ENCODE measurements around the gene WWC2. TPM values are rescaled to one million over a fixed set of nuclear protein-coding genes. Genes with fewer than 3 reads are reported as not detected.

WWC2 gene
- polyA plus RNA-seq, 2 of the 4 experiments (the other 2 are of a cell fraction), result 14.9 to 26.9 TPM

DNA sequence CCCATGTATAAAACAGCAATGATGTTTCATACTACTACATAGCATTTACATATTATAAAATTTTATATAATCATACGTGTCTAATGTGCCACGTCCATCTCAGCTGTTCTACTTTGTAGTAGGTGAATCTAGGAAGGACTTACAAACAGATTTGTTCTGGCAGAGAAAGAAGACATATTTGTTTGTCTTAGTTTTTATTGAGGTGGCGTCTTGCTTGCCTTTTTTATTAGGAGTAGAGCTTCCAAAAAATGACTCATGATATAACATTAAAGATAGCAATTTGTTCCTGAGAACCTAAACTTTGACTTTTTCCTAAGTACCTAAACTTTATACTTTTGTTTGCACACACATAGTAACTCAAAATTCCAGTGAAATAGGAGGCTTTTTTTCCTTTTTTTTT is 156.4 kb downstream of the WWC2 start:
- Histone ChIP-seq H3K9me3 (no peaks in the 10 kb centered on the region), H3K4me2 (no peak overlapping the region), H3K4me3 (no peak overlapping the region), H3K4me1 (peaks cover 12% of the 10 kb centered on the region; the same call in 2 of the 3 replicates), H3K27ac (no peak overlapping the region)
- POLR2A ChIA-PET, result no interaction called here
- no peak for ATAC-seq
- TF ChIP-seq KDM5A (IDR thresholded peaks at IDR 0.05), result no peak
- TF ChIP-seq GATA3 (IDR thresholded peaks at IDR 0.05; ENCODE audit: borderline replicate concordance), result no peak
- TF ChIP-seq ZFP36 (IDR thresholded peaks at IDR 0.05; ENCODE audit: borderline replicate concordance, partially characterized antibody), result no peak
- TF ChIP-seq ESRRA (IDR thresholded peaks at IDR 0.05; ENCODE audit: borderline replicate concordance, low read length), result no peak
- no peak for TF ChIP-seq FOSL2 (IDR thresholded peaks at IDR 0.05)
- TF ChIP-seq FOSL2 (CRISPR knock-in tag; IDR thresholded peaks at IDR 0.05), result no peak
- no peak for TF ChIP-seq CHD2 (IDR thresholded peaks at IDR 0.05; ENCODE audit: low read length, partially characterized antibody)
- TF ChIP-seq, protein P1, sequence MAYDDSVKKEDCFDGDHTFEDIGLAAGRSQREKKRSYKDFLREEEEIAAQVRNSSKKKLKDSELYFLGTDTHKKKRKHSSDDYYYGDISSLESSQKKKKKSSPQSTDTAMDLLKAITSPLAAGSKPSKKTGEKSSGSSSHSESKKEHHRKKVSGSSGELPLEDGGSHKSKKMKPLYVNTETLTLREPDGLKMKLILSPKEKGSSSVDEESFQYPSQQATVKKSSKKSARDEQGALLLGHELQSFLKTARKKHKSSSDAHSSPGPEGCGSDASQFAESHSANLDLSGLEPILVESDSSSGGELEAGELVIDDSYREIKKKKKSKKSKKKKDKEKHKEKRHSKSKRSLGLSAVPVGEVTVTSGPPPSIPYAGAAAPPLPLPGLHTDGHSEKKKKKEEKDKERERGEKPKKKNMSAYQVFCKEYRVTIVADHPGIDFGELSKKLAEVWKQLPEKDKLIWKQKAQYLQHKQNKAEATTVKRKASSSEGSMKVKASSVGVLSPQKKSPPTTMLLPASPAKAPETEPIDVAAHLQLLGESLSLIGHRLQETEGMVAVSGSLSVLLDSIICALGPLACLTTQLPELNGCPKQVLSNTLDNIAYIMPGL (CRISPR knock-in tag; IDR thresholded peaks at IDR 0.05; ENCODE audit: borderline replicate concordance), result no peak
- TF ChIP-seq, protein P2, sequence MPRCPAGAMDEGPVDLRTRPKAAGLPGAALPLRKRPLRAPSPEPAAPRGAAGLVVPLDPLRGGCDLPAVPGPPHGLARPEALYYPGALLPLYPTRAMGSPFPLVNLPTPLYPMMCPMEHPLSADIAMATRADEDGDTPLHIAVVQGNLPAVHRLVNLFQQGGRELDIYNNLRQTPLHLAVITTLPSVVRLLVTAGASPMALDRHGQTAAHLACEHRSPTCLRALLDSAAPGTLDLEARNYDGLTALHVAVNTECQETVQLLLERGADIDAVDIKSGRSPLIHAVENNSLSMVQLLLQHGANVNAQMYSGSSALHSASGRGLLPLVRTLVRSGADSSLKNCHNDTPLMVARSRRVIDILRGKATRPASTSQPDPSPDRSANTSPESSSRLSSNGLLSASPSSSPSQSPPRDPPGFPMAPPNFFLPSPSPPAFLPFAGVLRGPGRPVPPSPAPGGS (IDR thresholded peaks at IDR 0.05), result no peak
- TF ChIP-seq, protein P3, sequence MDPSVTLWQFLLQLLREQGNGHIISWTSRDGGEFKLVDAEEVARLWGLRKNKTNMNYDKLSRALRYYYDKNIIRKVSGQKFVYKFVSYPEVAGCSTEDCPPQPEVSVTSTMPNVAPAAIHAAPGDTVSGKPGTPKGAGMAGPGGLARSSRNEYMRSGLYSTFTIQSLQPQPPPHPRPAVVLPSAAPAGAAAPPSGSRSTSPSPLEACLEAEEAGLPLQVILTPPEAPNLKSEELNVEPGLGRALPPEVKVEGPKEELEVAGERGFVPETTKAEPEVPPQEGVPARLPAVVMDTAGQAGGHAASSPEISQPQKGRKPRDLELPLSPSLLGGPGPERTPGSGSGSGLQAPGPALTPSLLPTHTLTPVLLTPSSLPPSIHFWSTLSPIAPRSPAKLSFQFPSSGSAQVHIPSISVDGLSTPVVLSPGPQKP (IDR thresholded peaks at IDR 0.05; ENCODE audit: low read depth, low read length), result no peak
- TF ChIP-seq EHMT2 (IDR thresholded peaks at IDR 0.05; ENCODE audit: low read depth), result no peak
- no peak for TF ChIP-seq NR3C1 (IDR thresholded peaks at IDR 0.05)
- TF ChIP-seq JUN (IDR thresholded peaks at IDR 0.05), result no peak
- no peak for TF ChIP-seq TP53 (CRISPR knock-in tag; IDR thresholded peaks at IDR 0.05)
- TF ChIP-seq POLR2A (IDR thresholded peaks at IDR 0.05; ENCODE audit: low read length), result no peak
- no peak for TF ChIP-seq ZC3H11A (IDR thresholded peaks at IDR 0.05)
- TF ChIP-seq PHF8 (IDR thresholded peaks at IDR 0.05; ENCODE audit: borderline replicate concordance, low read depth), result no peak
- no peak for TF ChIP-seq FOSB (CRISPR knock-in tag; IDR thresholded peaks at IDR 0.05)
- TF ChIP-seq HOXB5 (CRISPR knock-in tag; IDR thresholded peaks at IDR 0.05), result no peak
- no peak for TF ChIP-seq RFX5 (IDR thresholded peaks at IDR 0.05)
- no peak for TF ChIP-seq RNF2 (IDR thresholded peaks at IDR 0.05; ENCODE audit: borderline replicate concordance, low read depth)
- WGBS (ENCODE audit: missing lambda C conversion rate), result 59% methylated on average over 3 of the region's 3 CpGs
- CTCF ChIA-PET, result interaction anchor here (0.6 to 13.4 kb wide), 7 partner anchors 9 to 1928 kb away, joined by 3 to 168 read pairs (median 3); no protein-coding TSS in a partner anchor
- DNase-seq (ENCODE audit: low read depth in 1 of 2, low spot score in 1 of 2), result no peak
- no peak for FAIRE-seq

DNA sequence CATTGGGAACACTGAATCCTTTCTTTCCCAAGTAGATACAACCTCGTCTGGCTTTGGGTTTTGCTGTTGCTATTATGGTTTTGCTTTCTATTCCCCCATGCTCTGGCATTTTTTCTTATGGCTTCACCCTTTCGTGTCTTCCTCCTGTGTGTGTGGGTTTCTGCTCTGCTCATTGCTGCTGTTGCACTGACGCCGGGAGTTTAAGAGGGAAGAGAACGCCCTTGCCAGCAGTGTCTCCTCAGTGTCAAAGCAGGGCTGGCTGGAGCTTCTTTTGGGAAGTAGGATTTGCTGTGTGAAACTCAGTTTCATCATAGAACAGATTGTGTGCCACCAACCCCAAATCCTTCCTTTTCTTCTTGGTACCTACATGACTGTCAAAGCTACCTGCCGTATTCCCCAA is 157.3 kb downstream of the WWC2 start:
- H3K4me1 ChIP-seq, result peaks cover 20% of the 10 kb centered on the region; the same call in 2 of the 3 replicates
- ChIA-PET CTCF (interaction anchor here (0.7 to 13.4 kb wide), 12 partner anchors 8 to 318 kb away, joined by 3 to 168 read pairs (median 4); no protein-coding TSS in a partner anchor), POLR2A (no interaction called here)
- no peak overlapping the region; a peak in 1 of 6 replicates for H3K27ac ChIP-seq
- H3K9me3 ChIP-seq, result no peaks in the 10 kb centered on the region
- FAIRE-seq (no peak), DNase-seq (ENCODE audit: low read depth in 1 of 2, low spot score in 1 of 2) (no peak), ATAC-seq (no peak)
- 87% methylated on average over 6 of the region's 6 CpGs for WGBS (ENCODE audit: missing lambda C conversion rate)
- TF ChIP-seq HOXB5 (CRISPR knock-in tag; IDR thresholded peaks at IDR 0.05) (no peak), RFX5 (IDR thresholded peaks at IDR 0.05) (no peak), HOXA7 (CRISPR knock-in tag; IDR thresholded peaks at IDR 0.05) (no peak)
- TF ChIP-seq, protein P4, sequence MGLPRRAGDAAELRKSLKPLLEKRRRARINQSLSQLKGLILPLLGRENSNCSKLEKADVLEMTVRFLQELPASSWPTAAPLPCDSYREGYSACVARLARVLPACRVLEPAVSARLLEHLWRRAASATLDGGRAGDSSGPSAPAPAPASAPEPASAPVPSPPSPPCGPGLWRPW (IDR thresholded peaks at IDR 0.05), result no peak
- TF ChIP-seq, protein P5, sequence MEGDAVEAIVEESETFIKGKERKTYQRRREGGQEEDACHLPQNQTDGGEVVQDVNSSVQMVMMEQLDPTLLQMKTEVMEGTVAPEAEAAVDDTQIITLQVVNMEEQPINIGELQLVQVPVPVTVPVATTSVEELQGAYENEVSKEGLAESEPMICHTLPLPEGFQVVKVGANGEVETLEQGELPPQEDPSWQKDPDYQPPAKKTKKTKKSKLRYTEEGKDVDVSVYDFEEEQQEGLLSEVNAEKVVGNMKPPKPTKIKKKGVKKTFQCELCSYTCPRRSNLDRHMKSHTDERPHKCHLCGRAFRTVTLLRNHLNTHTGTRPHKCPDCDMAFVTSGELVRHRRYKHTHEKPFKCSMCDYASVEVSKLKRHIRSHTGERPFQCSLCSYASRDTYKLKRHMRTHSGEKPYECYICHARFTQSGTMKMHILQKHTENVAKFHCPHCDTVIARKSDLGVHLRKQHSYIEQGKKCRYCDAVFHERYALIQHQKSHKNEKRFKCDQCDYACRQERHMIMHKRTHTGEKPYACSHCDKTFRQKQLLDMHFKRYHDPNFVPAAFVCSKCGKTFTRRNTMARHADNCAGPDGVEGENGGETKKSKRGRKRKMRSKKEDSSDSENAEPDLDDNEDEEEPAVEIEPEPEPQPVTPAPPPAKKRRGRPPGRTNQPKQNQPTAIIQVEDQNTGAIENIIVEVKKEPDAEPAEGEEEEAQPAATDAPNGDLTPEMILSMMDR (IDR thresholded peaks at IDR 0.05), result no peak
- TF ChIP-seq, protein P6, sequence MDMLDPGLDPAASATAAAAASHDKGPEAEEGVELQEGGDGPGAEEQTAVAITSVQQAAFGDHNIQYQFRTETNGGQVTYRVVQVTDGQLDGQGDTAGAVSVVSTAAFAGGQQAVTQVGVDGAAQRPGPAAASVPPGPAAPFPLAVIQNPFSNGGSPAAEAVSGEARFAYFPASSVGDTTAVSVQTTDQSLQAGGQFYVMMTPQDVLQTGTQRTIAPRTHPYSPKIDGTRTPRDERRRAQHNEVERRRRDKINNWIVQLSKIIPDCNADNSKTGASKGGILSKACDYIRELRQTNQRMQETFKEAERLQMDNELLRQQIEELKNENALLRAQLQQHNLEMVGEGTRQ (IDR thresholded peaks at IDR 0.05), result no peak
- no peak overlapping the region for H3K4me3 ChIP-seq
- no peak overlapping the region for H3K4me2 ChIP-seq

All from A549 (cell line).